Measurements from ENCODE around the gene TMEM8B.

GRCh38 chr9:35869621-35870216 lies 40.7 kb downstream of the TMEM8B start:
- no peak for TF ChIP-seq CTCF (IDR thresholded peaks at IDR 0.05; ENCODE audit: low read length)
- no peak for TF ChIP-seq EZH2 (IDR thresholded peaks at IDR 0.05; ENCODE audit: borderline replicate concordance, low read length)
